Measurements from ENCODE around the gene TASP1.

The TASP1 gene

DNA sequence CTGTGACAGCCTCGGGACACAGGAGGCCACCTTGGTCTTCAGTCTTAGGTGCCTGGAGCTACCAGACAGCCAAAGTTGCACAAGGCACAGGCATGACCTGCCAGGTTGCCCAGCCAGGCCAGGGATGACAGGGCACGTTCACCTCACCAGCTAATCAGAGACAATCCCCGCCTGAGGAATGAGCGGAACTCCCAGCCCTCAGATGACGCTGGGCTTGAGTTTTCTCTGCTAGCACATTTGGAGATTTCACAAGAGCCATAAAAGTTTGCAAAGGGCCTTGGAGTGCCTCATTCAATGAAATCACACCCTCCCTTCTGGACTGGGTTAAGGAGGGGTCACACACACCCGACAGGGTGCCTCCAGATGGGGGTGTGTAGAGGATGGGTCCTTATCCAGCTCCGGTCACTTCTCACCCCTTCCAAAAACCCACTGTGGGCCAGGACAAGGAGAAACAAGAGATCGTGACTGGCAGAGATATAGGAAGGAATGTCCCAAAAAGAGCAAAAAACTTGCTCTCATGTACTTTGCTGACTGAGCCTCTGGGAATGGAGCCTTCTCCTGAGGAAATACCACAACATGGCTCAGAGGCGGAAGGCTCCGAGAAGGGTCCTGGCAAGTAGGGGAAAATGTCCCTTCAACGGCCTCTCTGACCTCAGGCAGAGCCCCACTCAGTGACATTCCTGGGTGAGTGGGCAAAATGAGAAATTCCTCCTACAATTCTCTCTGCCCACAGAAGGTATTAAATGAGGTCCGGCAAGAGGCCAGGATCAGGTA, 296.1 kb downstream of the TASP1 start:
- Histone ChIP-seq H3K36me3 (ENCODE audit: insufficient read depth, insufficient read length, low read length) (no peaks in the 10 kb centered on the region), H3K4me1 (ENCODE audit: insufficient read depth, insufficient read length) (peaks cover 3% of the 10 kb centered on the region), H3K27me3 (ENCODE audit: insufficient read depth, insufficient read length) (no peaks in the 10 kb centered on the region), H3K4me3 (ENCODE audit: insufficient read length, low read depth) (no peak overlapping the region), H3K9me3 (ENCODE audit: insufficient read depth, low read length) (no peaks in the 10 kb centered on the region), H3K9ac (ENCODE audit: insufficient read length, low read depth) (no peak overlapping the region)
- no peak for TF ChIP-seq SUZ12 (IDR thresholded peaks at IDR 0.05; ENCODE audit: extremely low read depth, insufficient read depth, insufficient read length)
- no peak for TF ChIP-seq YY1 (IDR thresholded peaks at IDR 0.05; ENCODE audit: insufficient read depth, insufficient read length)
- no peak for TF ChIP-seq ZNF274 (IDR thresholded peaks at IDR 0.05; ENCODE audit: low read depth, low read length)
- no peak for DNase-seq (ENCODE audit: low read depth, low spot score)

DNA sequence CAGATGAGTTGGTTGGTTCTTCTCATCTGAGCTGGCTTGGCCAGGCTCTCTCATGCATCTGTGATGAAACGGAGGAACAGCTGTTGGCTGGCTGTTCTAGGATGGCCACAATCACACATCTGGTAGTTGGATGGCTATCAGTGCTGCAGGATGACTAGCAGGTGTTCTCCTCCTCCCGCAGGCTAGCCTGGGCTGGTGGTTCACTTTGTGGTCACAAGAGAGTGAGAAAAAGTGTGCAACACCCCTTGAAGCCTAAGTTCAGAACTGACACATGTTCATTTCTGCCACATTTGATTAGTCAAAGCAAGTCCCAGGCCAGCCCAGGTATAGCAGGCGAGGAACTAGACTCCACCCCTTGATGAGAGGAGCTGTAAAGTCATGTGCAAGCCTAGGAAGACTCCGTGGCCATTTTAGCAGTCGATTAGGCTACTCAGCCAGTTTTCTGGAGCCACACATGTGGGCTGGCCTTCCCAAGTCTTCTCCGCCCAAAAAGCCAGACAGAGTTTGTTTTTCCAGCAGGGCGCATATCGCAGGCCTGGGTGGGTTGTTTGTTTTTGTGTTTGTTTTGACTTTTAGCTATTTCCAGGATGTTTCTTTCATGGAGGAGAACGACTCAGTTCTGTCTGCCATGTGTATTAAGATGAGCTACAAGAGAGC, 296.9 kb downstream of the TASP1 start:
- Histone ChIP-seq H3K27me3 (ENCODE audit: insufficient read depth, insufficient read length) (no peaks in the 10 kb centered on the region), H3K9ac (ENCODE audit: insufficient read length, low read depth) (no peak overlapping the region), H3K36me3 (ENCODE audit: insufficient read depth, insufficient read length, low read length) (no peaks in the 10 kb centered on the region), H3K9me3 (ENCODE audit: insufficient read depth, low read length) (no peaks in the 10 kb centered on the region), H3K4me1 (ENCODE audit: insufficient read depth, insufficient read length) (peaks cover 3% of the 10 kb centered on the region), H3K4me3 (ENCODE audit: insufficient read length, low read depth) (no peak overlapping the region)
- no peak for DNase-seq (ENCODE audit: low read depth, low spot score)
- TF ChIP-seq YY1 (IDR thresholded peaks at IDR 0.05; ENCODE audit: insufficient read depth, insufficient read length), result no peak
- no peak for TF ChIP-seq ZNF274 (IDR thresholded peaks at IDR 0.05; ENCODE audit: low read depth, low read length)
- TF ChIP-seq SUZ12 (IDR thresholded peaks at IDR 0.05; ENCODE audit: extremely low read depth, insufficient read depth, insufficient read length), result no peak

- Histone ChIP-seq H3K4me1 (ENCODE audit: insufficient read depth, insufficient read length) (peaks cover 3% of the 10 kb centered on the region), H3K9me3 (ENCODE audit: insufficient read depth, low read length) (no peaks in the 10 kb centered on the region), H3K27me3 (ENCODE audit: insufficient read depth, insufficient read length) (no peaks in the 10 kb centered on the region), H3K36me3 (ENCODE audit: insufficient read depth, insufficient read length, low read length) (no peaks in the 10 kb centered on the region), H3K4me3 (ENCODE audit: insufficient read length, low read depth) (no peak overlapping the region), H3K9ac (ENCODE audit: insufficient read length, low read depth) (no peak overlapping the region)
- TF ChIP-seq YY1 (IDR thresholded peaks at IDR 0.05; ENCODE audit: insufficient read depth, insufficient read length), result no peak
- DNase-seq (ENCODE audit: low read depth, low spot score), result no peak
These were observed 298.6 kb downstream of the TASP1 start for GRCh38 chr20:13340088-13340487.

Data from NT2/D1 (cell line).